Right lobe of liver (tissue), 4 donors: ENCODE results near the gene NUBP2.

Experiments
- POLR2A ChIP-seq: fragments of 450-650 bp; IDR thresholded peaks from one replicate; pipeline ENCODE4 v1.6.1; 2017; ENCODE audit warnings: antibody characterized with exemption, mild to moderate bottlenecking
- TF ChIP-seq, protein P1 (sequence below), 4 donors: fragments of 200-600 bp in 3 of 4; fragments of 450-650 bp in 1 of 4; IDR thresholded peaks; one replicate each; pipeline versions ENCODE4 v1.5.1 to v1.8.0; 2016 to 2022; ENCODE audit warnings: antibody characterized with exemption in 4 of 4, mild to moderate bottlenecking in 2 of 4
- donor health status: DM: no; HTN: no; CAD: no.
- donor health status: DM: no; HTN: no; CAD: no.
- donor health status: DM: no; HTN: yes; CAD: no.

DNA sequence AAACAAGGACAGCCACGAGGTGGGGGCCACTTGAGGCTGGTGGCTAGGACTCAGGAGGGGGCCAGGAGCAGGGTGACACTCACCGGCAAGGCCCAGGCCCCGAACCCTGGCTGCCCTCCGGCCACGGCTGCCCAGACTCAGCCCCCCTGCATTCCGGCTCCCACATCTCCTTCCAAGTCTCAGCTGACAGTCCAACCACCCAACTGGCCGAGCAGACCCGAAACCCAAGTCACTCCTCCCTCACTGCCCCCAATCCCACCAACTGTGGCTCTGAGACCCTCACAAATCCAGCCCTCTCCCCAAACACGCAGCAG is 34.5 kb downstream of the NUBP2 start:
- TF ChIP-seq, protein P1, sequence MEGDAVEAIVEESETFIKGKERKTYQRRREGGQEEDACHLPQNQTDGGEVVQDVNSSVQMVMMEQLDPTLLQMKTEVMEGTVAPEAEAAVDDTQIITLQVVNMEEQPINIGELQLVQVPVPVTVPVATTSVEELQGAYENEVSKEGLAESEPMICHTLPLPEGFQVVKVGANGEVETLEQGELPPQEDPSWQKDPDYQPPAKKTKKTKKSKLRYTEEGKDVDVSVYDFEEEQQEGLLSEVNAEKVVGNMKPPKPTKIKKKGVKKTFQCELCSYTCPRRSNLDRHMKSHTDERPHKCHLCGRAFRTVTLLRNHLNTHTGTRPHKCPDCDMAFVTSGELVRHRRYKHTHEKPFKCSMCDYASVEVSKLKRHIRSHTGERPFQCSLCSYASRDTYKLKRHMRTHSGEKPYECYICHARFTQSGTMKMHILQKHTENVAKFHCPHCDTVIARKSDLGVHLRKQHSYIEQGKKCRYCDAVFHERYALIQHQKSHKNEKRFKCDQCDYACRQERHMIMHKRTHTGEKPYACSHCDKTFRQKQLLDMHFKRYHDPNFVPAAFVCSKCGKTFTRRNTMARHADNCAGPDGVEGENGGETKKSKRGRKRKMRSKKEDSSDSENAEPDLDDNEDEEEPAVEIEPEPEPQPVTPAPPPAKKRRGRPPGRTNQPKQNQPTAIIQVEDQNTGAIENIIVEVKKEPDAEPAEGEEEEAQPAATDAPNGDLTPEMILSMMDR (IDR thresholded peaks at IDR 0.05), result no peak
- TF ChIP-seq POLR2A, result no peak
